Left ventricle myocardium superior (tissue), 1 donor: ENCODE data around the gene SLC27A2. TPM values are rescaled to one million over a fixed set of nuclear protein-coding genes. Genes with fewer than 3 reads are reported as not detected.

ENCODE experiments used
- ATAC-seq: fragments of 200-7000 bp; cut with Tn5 transposase; one replicate; pipeline ENCODE4 v1.9.1; 2020; ENCODE audit warnings: mild to moderate bottlenecking, moderate library complexity
- DNase-seq: peaks from one replicate; pipeline ENCODE4 v3.0.0-alpha.2; 2020
- intact Hi-C: fragments of 100-400 bp; cut with micrococcal nuclease; formaldehyde crosslinking; loops from one replicate; pipeline ENCODE4 v1.11.0; 2022
- total RNA-seq: library from RNA; stranded (reverse); fragmentation: NEBNext Ultra II Directional; extraction: Animal tissue kit (Norgen Biotek cat#: 25700); gene quantifications from one replicate; pipeline ENCODE4 v1.2.1, GENCODE V29; 2021
- donor health status: DM: no; HTN: yes; CAD: no; lungs with severe emphysema.

The SLC27A2 gene
- total RNA-seq, 1 donor from 2014 or later: not detected

GRCh38 chr15:50229336-50229735 lies 47.3 kb downstream of the SLC27A2 start:
- intact Hi-C loops: no loop called here
- DNase-seq: no peak

GRCh38 chr15:50231761-50232160 lies 49.8 kb downstream of the SLC27A2 start:
- no peak for DNase-seq
- intact Hi-C loops: no loop called here
- no peak for ATAC-seq

More at GRCh38 chr15:50229336-50229735, 47.3 kb downstream of the SLC27A2 start:
- ATAC-seq: no peak

GRCh38 chr15:50232791-50233190 lies 50.8 kb downstream of the SLC27A2 start:
- intact Hi-C loops: no loop called here
- DNase-seq: no peak
- ATAC-seq: no peak

GRCh38 chr15:50233192-50233736 lies 51.3 kb downstream of the SLC27A2 start:
- intact Hi-C loops: no loop called here

GRCh38 chr15:50234764-50235163 lies 52.8 kb downstream of the SLC27A2 start:
- ATAC-seq: no peak
- DNase-seq: no peak
- intact Hi-C loops: no loop called here

More at GRCh38 chr15:50233192-50233736, 51.3 kb downstream of the SLC27A2 start:
- ATAC-seq (no peak), DNase-seq (no peak)

GRCh38 chr15:50235794-50236193 lies 53.8 kb downstream of the SLC27A2 start:
- no peak for DNase-seq
- intact Hi-C loops: no loop called here
- no peak for ATAC-seq

GRCh38 chr15:50236433-50236832 lies 54.4 kb downstream of the SLC27A2 start:
- no peak for DNase-seq
- intact Hi-C loops: no loop called here
- no peak for ATAC-seq

GRCh38 chr15:50238255-50238654 lies 56.3 kb downstream of the SLC27A2 start:
- DNase-seq: no peak
- intact Hi-C loops: no loop called here
- ATAC-seq: no peak

- intact Hi-C loops: no loop called here
Measured at GRCh38 chr15:50241684-50242450, 59.9 kb downstream of the SLC27A2 start.

GRCh38 chr15:50244153-50244552 lies 62.2 kb downstream of the SLC27A2 start:
- intact Hi-C loops: no loop called here
- ATAC-seq: no peak
- DNase-seq: no peak

More at GRCh38 chr15:50241684-50242450, 59.9 kb downstream of the SLC27A2 start:
- DNase-seq (no peak), ATAC-seq (no peak)

- ATAC-seq: no peak
- intact Hi-C loops: no loop called here
Measured at GRCh38 chr15:50244959-50245624, 63.1 kb downstream of the SLC27A2 start.

GRCh38 chr15:50246631-50247030 lies 64.6 kb downstream of the SLC27A2 start:
- intact Hi-C loops: no loop called here
- DNase-seq: no peak
- ATAC-seq: no peak

More at GRCh38 chr15:50244959-50245624, 63.1 kb downstream of the SLC27A2 start:
- no peak for DNase-seq

- intact Hi-C loops: no loop called here
- DNase-seq: no peak
- peak; percentile 61 for ATAC-seq
Measured at GRCh38 chr15:50247819-50248655, 66.0 kb downstream of the SLC27A2 start.

- DNase-seq: no peak
- ATAC-seq: no peak
- intact Hi-C loops: no loop called here
Measured at GRCh38 chr15:50248994-50249582, 67.1 kb downstream of the SLC27A2 start.

GRCh38 chr15:50249704-50250103 lies 67.7 kb downstream of the SLC27A2 start:
- no peak for ATAC-seq
- intact Hi-C loops: no loop called here
- no peak for DNase-seq

GRCh38 chr15:50250760-50251394 lies 68.9 kb downstream of the SLC27A2 start:
- ATAC-seq (no peak), DNase-seq (no peak)
- intact Hi-C loops: no loop called here

- ATAC-seq (no peak), DNase-seq (no peak)
- intact Hi-C loops: no loop called here
Measured at GRCh38 chr15:50251638-50252182, 69.7 kb downstream of the SLC27A2 start.

GRCh38 chr15:50252556-50252955 lies 70.6 kb downstream of the SLC27A2 start:
- ATAC-seq (no peak), DNase-seq (no peak)
- intact Hi-C loops: no loop called here
